Stimulated activated CD4-positive, alpha-beta T cell treated with anti-CD3 and anti-CD28 coated beads, Interleukin-4, amount 100 ng/mL, for 4 hours (primary cell): Measurements from ENCODE around the gene POLR2A.
A peak's percentile ranks its signal among the peaks of the same experiment; 100 is the strongest.
"Not testable (repeated sequence)": the region's sequence is repeated elsewhere in the genome, so short reads cannot be mapped to it uniquely, and the experiment has no call there.

ENCODE experiments used
- DNase-seq, 2 experiments: peaks; one replicate each; pipeline ENCODE4 v3.0.0-alpha.2; 2020

The POLR2A gene

GRCh38 chr17:7460850-7461660 lies 23.1 kb upstream of the POLR2A start:
- no peak for DNase-seq

GRCh38 chr17:7462474-7463371 lies 21.4 kb upstream of the POLR2A start:
- no peak for DNase-seq

- no peak for DNase-seq
Observed at GRCh38 chr17:7463372-7463846, 20.8 kb upstream of the POLR2A start.

GRCh38 chr17:7464081-7464480 lies 20.1 kb upstream of the POLR2A start:
- no peak for DNase-seq

GRCh38 chr17:7465597-7466275 lies 18.4 kb upstream of the POLR2A start:
- no peak for DNase-seq

GRCh38 chr17:7466318-7466638 lies 17.9 kb upstream of the POLR2A start:
- DNase-seq: no peak

GRCh38 chr17:7466639-7467341 lies 17.4 kb upstream of the POLR2A start:
- DNase-seq: no peak

- no peak for DNase-seq
Observed at GRCh38 chr17:7467498-7467897, 16.7 kb upstream of the POLR2A start.

- DNase-seq: no peak
Observed at GRCh38 chr17:7468290-7468689, 15.9 kb upstream of the POLR2A start.

GRCh38 chr17:7468804-7469389 lies 15.3 kb upstream of the POLR2A start:
- DNase-seq: no peak

- not testable (repeated sequence) for DNase-seq
Observed at GRCh38 chr17:7469843-7470242, 14.3 kb upstream of the POLR2A start.

- DNase-seq: not testable (repeated sequence)
Observed at GRCh38 chr17:7470457-7470973, 13.7 kb upstream of the POLR2A start.

- DNase-seq: no peak
Observed at GRCh38 chr17:7471729-7472128, 12.4 kb upstream of the POLR2A start.

GRCh38 chr17:7474767-7475166 lies 9.4 kb upstream of the POLR2A start:
- not testable (repeated sequence) for DNase-seq

- no peak for DNase-seq
Observed at GRCh38 chr17:7475764-7476422, 8.3 kb upstream of the POLR2A start.

- DNase-seq: no peak
Observed at GRCh38 chr17:7476494-7476893, 7.7 kb upstream of the POLR2A start.

GRCh38 chr17:7476951-7477350 lies 7.2 kb upstream of the POLR2A start:
- no peak for DNase-seq

- peak; percentile 33 to 40 for DNase-seq
Observed at GRCh38 chr17:7477392-7478275, 6.5 kb upstream of the POLR2A start.

- DNase-seq: peak; percentile 52
Observed at GRCh38 chr17:7478276-7479212, 5.6 kb upstream of the POLR2A start.
